ENCODE results near the gene PEPD.

The PEPD gene

GRCh38 chr19:33418461-33418860 lies 103.1 kb downstream of the PEPD start:
- DNase-seq: no peak

- DNase-seq: no peak
These were observed 103.8 kb downstream of the PEPD start for GRCh38 chr19:33417751-33418150.

DNA sequence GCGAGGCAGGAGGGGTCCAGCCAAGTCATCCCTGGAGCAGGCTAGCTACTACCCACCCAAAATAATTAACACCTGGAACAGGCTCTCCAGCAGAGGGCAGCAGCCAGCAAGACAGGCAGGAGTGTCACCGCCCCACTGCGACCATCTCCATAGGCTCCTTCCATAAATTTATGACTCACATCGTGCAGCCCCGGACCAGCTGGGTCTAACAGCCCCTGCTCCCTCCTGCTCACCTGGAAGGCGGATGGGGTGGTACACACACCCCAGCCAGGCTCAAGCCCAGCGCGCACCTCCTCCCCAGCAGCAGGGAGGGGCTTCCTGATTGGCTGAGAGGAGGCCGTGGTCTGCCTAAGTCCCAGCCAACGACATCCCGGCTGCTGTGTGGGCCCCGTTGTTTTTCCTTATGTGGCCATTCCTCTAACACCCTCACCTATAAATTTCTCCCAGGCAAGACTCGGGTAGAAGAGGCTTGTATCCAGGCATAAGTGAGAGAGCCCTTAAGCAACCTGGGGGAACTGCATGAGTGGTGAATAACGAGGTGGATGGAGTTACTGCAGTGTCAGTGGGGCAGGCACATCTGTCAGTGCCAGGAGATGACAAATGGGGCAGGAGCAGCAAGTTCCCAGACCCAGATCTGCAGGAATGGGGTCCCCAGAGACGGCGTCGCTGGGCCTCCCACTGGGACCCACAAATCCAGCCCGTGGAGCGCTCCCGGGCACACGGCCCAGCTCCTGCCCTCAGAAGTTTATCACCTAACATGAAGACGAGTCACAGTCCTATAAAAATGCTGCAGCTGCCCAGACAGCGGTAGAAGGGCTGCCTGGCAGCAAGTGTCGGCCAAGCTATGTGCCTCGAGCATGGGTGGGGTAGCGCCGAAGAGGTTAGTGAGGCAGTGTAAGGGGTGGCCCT lies 105.0 kb downstream of the PEPD start:
- peak; percentile 84 for DNase-seq

DNA sequence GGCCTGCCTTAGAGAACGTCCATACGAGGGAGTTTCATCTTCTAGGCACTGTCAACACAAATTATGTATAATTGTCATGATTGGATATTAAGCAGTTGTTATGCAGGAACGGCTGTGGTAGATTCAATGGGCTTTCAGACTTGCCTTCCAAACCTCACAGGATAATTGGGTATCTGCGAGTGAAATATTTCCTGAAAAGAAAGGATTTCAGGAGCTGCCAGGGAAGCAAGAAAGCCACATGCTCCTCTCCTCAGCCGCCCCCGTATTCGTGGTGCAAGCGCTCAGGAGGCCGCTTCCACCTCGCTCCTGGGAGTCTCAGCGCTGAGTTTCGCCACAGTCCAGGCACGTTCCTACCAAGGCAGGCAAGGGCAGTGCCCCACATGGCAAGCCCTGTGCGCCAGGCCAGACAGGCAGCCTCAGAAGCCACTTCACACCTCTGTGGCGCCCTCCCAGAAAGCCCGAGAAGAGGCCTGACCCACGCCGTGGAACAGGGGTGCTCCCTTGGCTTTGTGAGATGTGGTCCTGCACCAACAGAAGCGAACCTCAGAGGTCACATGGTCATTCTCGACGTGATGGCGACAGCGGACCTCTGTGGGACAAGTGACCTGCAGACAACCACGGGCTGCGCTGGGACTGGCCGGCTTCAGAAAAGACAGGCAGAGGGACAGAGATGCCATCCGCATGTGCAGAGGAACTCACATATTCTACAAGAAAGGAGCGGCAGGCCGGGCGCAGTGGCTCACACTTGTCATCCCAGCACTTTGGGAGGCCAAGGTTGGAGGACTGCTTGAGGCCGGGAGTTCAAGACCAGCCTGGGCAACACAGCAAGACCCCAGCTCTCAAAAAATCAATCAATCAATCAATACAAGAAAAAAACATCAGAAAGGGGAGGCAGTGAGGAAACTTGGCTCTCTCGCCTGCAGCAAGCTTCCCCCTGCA lies 106.7 kb downstream of the PEPD start:
- no peak for DNase-seq

- DNase-seq: no peak
These were observed 107.5 kb downstream of the PEPD start for GRCh38 chr19:33413868-33414666.

DNA sequence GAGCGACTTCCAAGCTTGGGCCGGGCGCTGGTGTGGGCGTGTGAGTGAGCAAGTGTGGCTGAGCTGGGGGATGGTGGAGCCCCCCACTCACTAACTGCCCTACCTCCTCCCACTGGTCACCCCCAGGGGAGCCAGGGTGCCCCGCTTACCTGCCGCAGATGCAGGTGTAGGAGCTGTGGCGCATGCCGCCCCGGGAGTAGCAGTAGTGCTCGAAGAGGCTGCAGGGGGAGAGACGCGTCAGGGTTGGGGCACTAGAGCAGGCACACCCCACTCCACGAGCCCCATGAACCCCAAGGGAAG lies 108.2 kb downstream of the PEPD start:
- DNase-seq: no peak

GRCh38 chr19:33412601-33413425 lies 108.8 kb downstream of the PEPD start:
- no peak for DNase-seq

GRCh38 chr19:33411621-33412180 lies 109.9 kb downstream of the PEPD start:
- no peak for DNase-seq

GRCh38 chr19:33410915-33411401 lies 110.6 kb downstream of the PEPD start:
- no peak for DNase-seq

GRCh38 chr19:33409906-33410685 lies 111.5 kb downstream of the PEPD start:
- DNase-seq: no peak

- DNase-seq: no peak
These were observed 112.8 kb downstream of the PEPD start for GRCh38 chr19:33408538-33409434.

DNA sequence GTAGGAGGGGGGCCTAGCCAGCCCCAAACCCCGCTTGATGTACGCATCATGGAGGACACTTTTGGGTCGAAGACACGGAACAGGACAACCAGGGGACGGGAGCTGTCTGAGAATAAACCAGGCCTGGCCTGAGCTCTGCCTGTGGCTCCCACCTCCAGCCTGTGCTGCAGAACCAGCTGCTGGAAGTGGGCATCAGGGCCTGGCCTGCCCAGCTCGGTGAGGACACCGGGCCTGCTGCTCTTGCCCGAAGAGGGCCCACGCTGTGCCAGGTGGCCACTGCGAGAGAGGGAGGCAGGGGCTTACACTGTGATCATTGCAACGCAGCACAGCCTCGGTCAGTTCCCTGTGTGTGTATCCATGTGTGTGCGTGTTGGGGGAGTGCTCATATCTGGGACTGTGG lies 113.5 kb downstream of the PEPD start:
- no peak for DNase-seq

DNA sequence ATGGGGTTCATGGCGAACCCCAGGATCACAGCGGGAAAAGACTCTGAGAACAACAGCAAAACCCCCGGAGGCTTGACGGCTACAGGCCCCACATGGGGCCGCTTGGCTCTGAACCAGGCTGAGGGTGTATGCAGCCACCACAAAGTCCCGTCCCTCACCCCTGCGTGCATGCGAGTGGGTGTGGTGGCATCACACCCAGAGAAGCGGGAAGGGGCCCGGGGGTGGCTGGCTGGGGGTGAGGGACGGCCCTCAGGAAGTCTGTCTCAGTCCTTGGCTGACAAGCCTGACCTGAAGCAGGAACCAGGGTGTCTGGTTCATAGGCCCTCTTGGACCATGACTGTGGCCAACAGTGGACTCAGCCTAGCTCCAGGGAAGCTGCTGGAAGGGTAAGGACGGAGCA lies 113.9 kb downstream of the PEPD start:
- no peak for DNase-seq

DNA sequence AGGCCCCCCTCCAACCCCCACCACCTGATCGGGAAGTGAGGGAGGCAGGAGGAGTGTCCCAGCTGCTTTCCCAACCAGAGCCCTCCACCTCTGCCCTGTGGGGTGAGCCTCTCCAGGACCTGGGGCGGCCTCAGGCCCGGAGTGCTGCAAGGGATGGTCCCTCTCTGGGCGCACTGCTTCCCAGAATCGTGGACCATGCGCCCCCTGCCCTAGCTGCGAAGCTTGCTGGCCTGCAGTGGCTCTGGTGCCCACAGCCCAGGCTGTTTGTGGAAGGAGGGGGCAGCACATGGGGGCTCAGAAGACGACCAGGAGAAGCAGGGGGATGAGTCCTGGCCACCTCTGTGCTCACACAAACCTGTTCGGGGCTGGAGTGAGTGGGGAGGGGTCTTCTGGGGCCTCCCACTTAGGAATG lies 114.4 kb downstream of the PEPD start:
- DNase-seq: no peak

DNA sequence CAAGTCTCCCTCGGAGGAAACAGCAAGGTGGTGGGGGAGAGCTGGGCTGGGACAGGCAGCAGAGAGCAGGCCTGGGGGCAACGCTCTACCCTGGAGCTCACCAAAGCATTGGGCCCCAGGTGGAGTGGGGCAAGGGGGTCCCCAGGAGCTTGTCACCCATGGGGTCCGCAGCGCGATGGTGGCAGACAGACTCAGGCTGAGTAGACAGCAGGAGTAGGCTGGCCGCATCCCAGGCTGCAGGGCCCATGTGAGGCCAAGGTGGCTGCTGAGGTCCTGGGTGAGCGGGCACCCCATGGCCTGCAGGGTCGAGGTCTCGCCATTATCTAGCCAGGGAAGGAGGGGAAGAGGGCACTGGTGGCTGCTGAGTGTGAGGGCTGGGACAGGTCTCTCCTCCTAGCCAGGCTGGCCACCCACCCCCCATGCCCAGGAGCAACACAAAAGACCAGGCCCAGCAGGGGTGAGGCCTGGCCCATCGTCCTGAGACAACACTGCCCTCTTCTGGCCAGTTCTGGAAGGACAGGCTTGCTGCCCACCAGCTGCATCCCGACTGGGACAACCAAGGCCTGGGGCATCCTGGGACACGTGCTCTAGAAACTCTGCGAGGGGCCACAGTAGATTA lies 115.0 kb downstream of the PEPD start:
- DNase-seq: peak; percentile 65

GRCh38 chr19:33405553-33406461 lies 115.8 kb downstream of the PEPD start:
- no peak for DNase-seq

DNA sequence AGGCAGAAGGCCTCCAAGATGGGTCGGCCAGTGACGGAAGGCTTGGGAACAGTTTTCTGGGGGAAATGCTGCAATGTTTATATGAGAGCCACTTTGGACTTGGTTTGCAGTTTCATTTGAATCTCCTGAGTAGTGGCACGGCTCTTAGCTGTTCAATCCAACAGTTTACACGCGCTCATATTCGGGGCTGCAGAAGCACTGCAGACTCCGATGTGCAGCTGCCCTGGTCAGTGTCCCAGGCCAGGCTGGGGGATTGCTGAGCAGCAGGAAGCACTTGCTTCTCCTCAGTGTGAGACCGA lies 116.4 kb downstream of the PEPD start:
- no peak for DNase-seq

- DNase-seq: no peak
These were observed 116.9 kb downstream of the PEPD start for GRCh38 chr19:33404506-33405253.

All from NCI-H345 (cell line).